GM21825 (cell line): ENCODE results near the gene ARHGEF37.
"Not testable (repeated sequence)": the region's sequence is repeated elsewhere in the genome, so short reads cannot be mapped to it uniquely, and the experiment has no call there.

Experiments
- ATAC-seq: cut with Tn5 transposase; IDR thresholded peaks from one replicate; pipeline ENCODE4 v1.9.1; 2021; ENCODE audit warnings: mild to moderate bottlenecking, moderate library complexity; ENCODE audit not compliant: unreplicated experiment

The ARHGEF37 gene

GRCh38 chr5:149644629-149645028, 63.3 kb downstream of the ARHGEF37 start:
- ATAC-seq: no peak

- no peak for ATAC-seq
Measured at GRCh38 chr5:149645236-149645635, 63.9 kb downstream of the ARHGEF37 start.

GRCh38 chr5:149645725-149646124, 64.4 kb downstream of the ARHGEF37 start:
- ATAC-seq: no peak

GRCh38 chr5:149646564-149646963, 65.3 kb downstream of the ARHGEF37 start:
- no peak for ATAC-seq

GRCh38 chr5:149647334-149647733, 66.0 kb downstream of the ARHGEF37 start:
- no peak for ATAC-seq

GRCh38 chr5:149648464-149649393, 67.4 kb downstream of the ARHGEF37 start:
- not testable (repeated sequence) for ATAC-seq

GRCh38 chr5:149649730-149650129, 68.4 kb downstream of the ARHGEF37 start:
- not testable (repeated sequence) for ATAC-seq

GRCh38 chr5:149651686-149652085, 70.4 kb downstream of the ARHGEF37 start:
- no peak for ATAC-seq

GRCh38 chr5:149652697-149653096, 71.4 kb downstream of the ARHGEF37 start:
- no peak for ATAC-seq

GRCh38 chr5:149654231-149654630, 72.9 kb downstream of the ARHGEF37 start:
- ATAC-seq: no peak

- no peak for ATAC-seq
Measured at GRCh38 chr5:149654883-149655505, 73.7 kb downstream of the ARHGEF37 start.

GRCh38 chr5:149656576-149657182, 75.4 kb downstream of the ARHGEF37 start:
- no peak for ATAC-seq

- ATAC-seq: no peak
Measured at GRCh38 chr5:149657324-149657723, 76.0 kb downstream of the ARHGEF37 start.

- ATAC-seq: no peak
Measured at GRCh38 chr5:149658299-149658698, 77.0 kb downstream of the ARHGEF37 start.

GRCh38 chr5:149664083-149664482, 82.8 kb downstream of the ARHGEF37 start:
- no peak for ATAC-seq

GRCh38 chr5:149664666-149665415, 83.5 kb downstream of the ARHGEF37 start:
- ATAC-seq: no peak

- no peak for ATAC-seq
Measured at GRCh38 chr5:149665416-149666175, 84.3 kb downstream of the ARHGEF37 start.

- no peak for ATAC-seq
Measured at GRCh38 chr5:149666212-149666852, 85.0 kb downstream of the ARHGEF37 start.

GRCh38 chr5:149667084-149667828, 86.0 kb downstream of the ARHGEF37 start:
- ATAC-seq: no peak
